CD4-positive, CD25-positive, alpha-beta regulatory T cell (primary cell): ENCODE measurements around the gene PDGFC. TPM values are rescaled to one million over a fixed set of nuclear protein-coding genes. Genes with fewer than 3 reads are reported as not detected.
A peak's percentile ranks its signal among the peaks of the same experiment; 100 is the strongest.

Source experiments
- ATAC-seq, 2 donors: fragments of 150-1000 bp; cut with Tn5 transposase; one replicate each; pipeline ENCODE4 v1.10.0; 2021; ENCODE audit warnings: low read depth in 2 of 2, moderate number of reproducible peaks in 2 of 2, moderate library complexity in 1 of 2
- DNase-seq, 3 donors: peaks; one replicate each; pipeline versions ENCODE4 v3.0.0 to v3.0.0-alpha.2; 2012 to 2022; ENCODE audit warnings: mixed read lengths in 1 of 3
- H3K27ac ChIP-seq: one replicate; pipeline ENCODE4 v1.7.0; 2013; ENCODE audit warnings: mild to moderate bottlenecking, low read length; ENCODE audit not compliant: insufficient read depth, poor library complexity, severe bottlenecking
- H3K27me3 ChIP-seq: one replicate; pipeline ENCODE4 v1.7.0; 2013; ENCODE audit warnings: low read length; ENCODE audit not compliant: control insufficient read depth, insufficient read depth
- H3K36me3 ChIP-seq: one replicate; pipeline ENCODE4 v1.7.0; 2013; ENCODE audit warnings: mild to moderate bottlenecking, low read length, moderate library complexity; ENCODE audit not compliant: control insufficient read depth, insufficient read depth
- H3K4me1 ChIP-seq: 2 replicates; pipeline ENCODE4 v1.7.0; 2013; ENCODE audit warnings: mild to moderate bottlenecking, low read length; ENCODE audit not compliant: insufficient read depth, control insufficient read depth, poor library complexity, severe bottlenecking
- H3K4me3 ChIP-seq: one replicate; pipeline ENCODE4 v1.7.0; 2013; ENCODE audit warnings: low read depth, mild to moderate bottlenecking, low read length, moderate library complexity
- H3K9me3 ChIP-seq, 2 experiments: 1 replicate in 1 of 2; 2 replicates in 1 of 2; pipeline ENCODE4 v1.7.0; 2013; ENCODE audit warnings: low read length in 2 of 2, mild to moderate bottlenecking in 1 of 2, moderate library complexity in 1 of 2; ENCODE audit not compliant: control insufficient read depth in 2 of 2
- H3K27ac Mint-ChIP-seq, 3 donors: one replicate each; pipeline ENCODE4 v1.8.0; 2020 to 2022; ENCODE audit warnings: mild to moderate bottlenecking in 3 of 3, mixed read lengths in 3 of 3, moderate library complexity in 2 of 3
- H3K27me3 Mint-ChIP-seq: one replicate; pipeline ENCODE4 v1.8.0; 2022; ENCODE audit warnings: mild to moderate bottlenecking, mixed read lengths
- H3K36me3 Mint-ChIP-seq: one replicate; pipeline ENCODE4 v1.8.0; 2020; ENCODE audit warnings: mixed read lengths
- H3K4me1 Mint-ChIP-seq, 4 donors: one replicate each; pipeline ENCODE4 v1.8.0; 2020 to 2022; ENCODE audit warnings: mixed read lengths in 4 of 4, mild to moderate bottlenecking in 1 of 4
- H3K4me3 Mint-ChIP-seq, 4 donors: one replicate each; pipeline ENCODE4 v1.8.0; 2020 to 2022; ENCODE audit warnings: mild to moderate bottlenecking in 4 of 4, mixed read lengths in 4 of 4, moderate library complexity in 3 of 4
- H3K9me3 Mint-ChIP-seq, 7 donors: one replicate each; pipeline ENCODE4 v1.8.0; 2020 to 2022; ENCODE audit warnings: mixed read lengths in 7 of 7, mild to moderate bottlenecking in 3 of 7, moderate library complexity in 2 of 7
- polyA plus RNA-seq, 4 donors: library from polyadenylated mRNA; unstranded; fragments of 300-500 nt; fragmentation: Illumina TruSeq; gene quantifications; one replicate each; pipeline ENCODE4 v1.2.3, GENCODE V29; 2021
- total RNA-seq: library from RNA; stranded (reverse); gene quantifications from one replicate; pipeline ENCODE4 v1.2.3, GENCODE V29; 2022

Gene PDGFC
- total and polyA plus RNA-seq, 5 donors from 2014 or later = 0.62 TPM; not detected in 4

GRCh38 chr4:156972379-156973015, 898 bp upstream of the PDGFC start:
- no peak for DNase-seq
- H3K4me3 Mint-ChIP-seq = peak overlapping the region in 1 of 4 donors; percentile 48
- peaks cover 20% of the 10 kb centered on the region for H3K27me3 ChIP-seq
- H3K9me3 Mint-ChIP-seq = peaks cover 0 to 16% (median 4%) of the 10 kb centered on the region in 7 donors
- H3K36me3 ChIP-seq = no peaks in the 10 kb centered on the region
- H3K4me1 ChIP-seq = no peaks in the 10 kb centered on the region
- no peak overlapping the region for H3K4me3 ChIP-seq
- H3K27me3 Mint-ChIP-seq = peaks cover 23% of the 10 kb centered on the region
- no peaks in the 10 kb centered on the region for H3K36me3 Mint-ChIP-seq
- no peak for ATAC-seq
- H3K27ac Mint-ChIP-seq = no peak overlapping the region
- no peaks in the 10 kb centered on the region for H3K9me3 ChIP-seq
- no peak overlapping the region for H3K27ac ChIP-seq
- H3K4me1 Mint-ChIP-seq = peaks cover 0 to 6% (median 0%) of the 10 kb centered on the region in 4 donors

DNA sequence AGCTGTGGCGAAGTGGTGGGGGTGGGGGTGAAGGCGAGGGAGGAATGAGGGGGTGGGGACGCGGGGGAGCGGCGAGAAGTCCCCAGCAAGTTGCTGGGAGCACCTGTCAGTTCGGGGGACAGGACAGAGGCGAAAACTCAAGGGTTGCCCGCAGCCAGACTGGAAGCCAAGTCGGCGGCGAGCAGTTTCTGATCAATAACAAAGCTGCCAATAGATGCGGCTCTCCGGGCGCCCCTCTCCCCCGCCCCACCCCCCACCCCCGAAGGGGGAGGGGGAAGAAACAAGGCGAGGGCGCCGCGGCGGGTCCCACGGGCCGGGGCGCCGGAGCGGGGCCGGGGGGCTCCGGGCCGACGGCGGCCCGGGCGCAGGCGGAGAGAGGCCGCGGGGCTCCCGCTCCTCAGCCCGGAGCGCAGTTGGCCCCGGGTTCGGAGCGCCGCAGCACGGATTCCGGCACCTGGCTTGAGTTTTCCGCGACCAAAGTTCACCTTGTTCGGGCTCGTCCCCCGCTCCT, 379 bp downstream of the PDGFC start:
- Mint-ChIP-seq H3K9me3 (peaks cover 0 to 23% (median 6%) of the 10 kb centered on the region in 7 donors), H3K36me3 (no peaks in the 10 kb centered on the region), H3K4me1 (peaks cover 0 to 6% (median 0%) of the 10 kb centered on the region in 4 donors), H3K27me3 (peaks cover 23% of the 10 kb centered on the region), H3K27ac (no peak overlapping the region), H3K4me3 (no peak overlapping the region)
- no peaks in the 10 kb centered on the region for H3K36me3 ChIP-seq
- H3K4me3 ChIP-seq = no peak overlapping the region
- DNase-seq (no peak), ATAC-seq (no peak)
- no peaks in the 10 kb centered on the region for H3K4me1 ChIP-seq
- no peak overlapping the region for H3K27ac ChIP-seq
- H3K27me3 ChIP-seq = peaks cover 20% of the 10 kb centered on the region
- H3K9me3 ChIP-seq = peaks cover 0 to 1% of the 10 kb centered on the region in 2 experiments

DNA sequence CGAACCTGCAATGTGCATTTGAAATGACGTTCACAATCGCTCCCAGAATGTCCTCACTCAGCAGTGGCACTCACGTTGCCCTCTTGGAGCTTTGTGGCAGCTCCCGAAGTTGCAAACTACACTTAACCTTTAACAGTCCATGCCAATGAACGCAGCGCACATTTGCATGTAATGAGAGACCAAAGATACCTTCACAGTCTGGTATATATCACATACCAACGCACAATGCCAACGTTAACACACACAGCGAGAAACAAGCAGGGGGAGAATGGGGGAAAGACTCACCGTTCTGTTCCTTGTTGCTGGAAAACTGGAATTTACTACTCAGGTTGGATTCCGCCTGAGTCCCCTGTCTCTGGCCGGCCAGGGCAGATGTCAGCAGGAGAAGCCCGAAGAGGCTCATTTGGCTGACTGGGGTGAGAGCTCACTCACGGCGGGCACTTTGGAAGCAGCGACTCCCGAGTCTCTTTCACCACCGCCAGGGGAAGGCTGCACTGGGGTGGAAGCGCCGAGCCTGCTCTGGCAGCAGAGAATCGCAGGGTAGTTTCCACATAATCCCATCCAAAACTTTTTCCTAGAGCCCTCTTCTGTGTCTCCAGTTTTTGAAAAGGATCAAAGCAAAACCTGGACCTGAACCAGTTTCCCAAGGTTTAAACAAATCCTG, 966 bp downstream of the PDGFC start:
- peaks cover 0 to 1% of the 10 kb centered on the region in 2 experiments for H3K9me3 ChIP-seq
- H3K4me3 Mint-ChIP-seq = peak overlapping the region in 2 of 4 donors; percentile 41 to 54
- no peak overlapping the region for H3K27ac Mint-ChIP-seq
- H3K27ac ChIP-seq = no peak overlapping the region
- peaks cover 20% of the 10 kb centered on the region for H3K27me3 ChIP-seq
- peaks cover 23% of the 10 kb centered on the region for H3K27me3 Mint-ChIP-seq
- H3K9me3 Mint-ChIP-seq = peaks cover 0 to 23% (median 6%) of the 10 kb centered on the region in 7 donors
- H3K4me3 ChIP-seq = no peak overlapping the region
- no peak for DNase-seq
- H3K36me3 Mint-ChIP-seq = no peaks in the 10 kb centered on the region
- ATAC-seq = no peak
- no peaks in the 10 kb centered on the region for H3K36me3 ChIP-seq
- no peaks in the 10 kb centered on the region for H3K4me1 ChIP-seq
- peaks cover 0 to 6% (median 0%) of the 10 kb centered on the region in 4 donors for H3K4me1 Mint-ChIP-seq

DNA sequence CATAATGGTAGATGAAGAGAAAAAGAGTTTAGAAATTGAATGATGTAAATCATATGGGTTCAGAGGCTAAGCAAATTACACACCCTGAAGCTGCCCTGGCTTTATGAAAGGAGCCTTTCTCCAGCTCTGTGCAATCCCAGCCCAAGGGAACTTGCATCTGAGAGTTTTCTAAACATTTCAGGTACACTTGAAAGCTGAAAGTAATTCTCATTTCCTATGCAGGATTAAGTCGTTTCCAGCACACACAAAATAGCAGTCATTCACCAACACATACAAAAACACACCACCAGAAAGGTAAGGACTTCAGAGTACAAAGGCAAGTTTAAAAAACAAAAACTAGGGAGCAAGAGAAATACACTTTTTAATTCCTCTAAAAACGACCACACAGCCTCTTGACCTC, 1.7 kb downstream of the PDGFC start:
- peaks cover 0 to 6% (median 0%) of the 10 kb centered on the region in 4 donors for H3K4me1 Mint-ChIP-seq
- H3K27me3 ChIP-seq = peaks cover 20% of the 10 kb centered on the region
- H3K9me3 Mint-ChIP-seq = peaks cover 0 to 20% (median 3%) of the 10 kb centered on the region in 7 donors
- peaks cover 0 to 1% of the 10 kb centered on the region in 2 experiments for H3K9me3 ChIP-seq
- ATAC-seq (no peak), DNase-seq (no peak)
- H3K36me3 ChIP-seq = no peaks in the 10 kb centered on the region
- H3K4me1 ChIP-seq = no peaks in the 10 kb centered on the region
- H3K27me3 Mint-ChIP-seq = peaks cover 23% of the 10 kb centered on the region
- H3K27ac Mint-ChIP-seq = no peak overlapping the region
- H3K27ac ChIP-seq = no peak overlapping the region
- no peak overlapping the region for H3K4me3 Mint-ChIP-seq
- no peak overlapping the region for H3K4me3 ChIP-seq
- no peaks in the 10 kb centered on the region for H3K36me3 Mint-ChIP-seq

DNA sequence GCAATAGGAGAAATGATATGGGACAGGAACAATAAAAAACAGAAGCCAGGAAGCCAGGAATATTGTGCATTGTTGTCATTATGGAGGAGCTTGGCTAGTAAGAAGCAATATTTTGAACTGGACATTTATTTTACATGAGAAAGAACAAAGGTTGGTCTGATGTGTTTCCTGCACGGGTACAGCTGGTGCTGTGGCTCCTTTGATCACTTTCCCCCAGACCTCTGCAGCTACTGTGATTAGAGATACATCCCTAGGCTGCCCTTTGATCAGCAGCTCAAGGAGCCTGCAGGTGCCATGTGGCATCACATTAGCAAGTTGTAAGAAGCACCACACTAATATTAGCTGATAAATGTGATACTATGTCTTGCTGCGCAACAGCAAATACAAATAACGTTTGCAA, 2.5 kb downstream of the PDGFC start:
- DNase-seq (no peak), ATAC-seq (no peak)
- Mint-ChIP-seq H3K4me3 (no peak overlapping the region), H3K36me3 (no peaks in the 10 kb centered on the region), H3K9me3 (peaks cover 0 to 20% (median 3%) of the 10 kb centered on the region in 7 donors), H3K27me3 (peaks cover 23% of the 10 kb centered on the region), H3K27ac (no peak overlapping the region), H3K4me1 (peaks cover 0 to 6% (median 0%) of the 10 kb centered on the region in 4 donors)
- H3K4me3 ChIP-seq = no peak overlapping the region
- H3K27me3 ChIP-seq = peaks cover 20% of the 10 kb centered on the region
- H3K4me1 ChIP-seq = no peaks in the 10 kb centered on the region
- no peaks in the 10 kb centered on the region for H3K36me3 ChIP-seq
- peaks cover 0 to 1% of the 10 kb centered on the region in 2 experiments for H3K9me3 ChIP-seq
- H3K27ac ChIP-seq = no peak overlapping the region

GRCh38 chr4:156968479-156968984, 3.1 kb downstream of the PDGFC start:
- Mint-ChIP-seq H3K36me3 (no peaks in the 10 kb centered on the region), H3K4me3 (no peak overlapping the region), H3K4me1 (peaks cover 0 to 6% (median 0%) of the 10 kb centered on the region in 4 donors), H3K27ac (no peak overlapping the region), H3K27me3 (peaks cover 23% of the 10 kb centered on the region), H3K9me3 (peaks cover 0 to 20% (median 3%) of the 10 kb centered on the region in 7 donors)
- H3K9me3 ChIP-seq = peaks cover 0 to 1% of the 10 kb centered on the region in 2 experiments
- peak in 1 of 3 donors; percentile 47 for DNase-seq
- peaks cover 20% of the 10 kb centered on the region for H3K27me3 ChIP-seq
- ATAC-seq = peak in 1 of 2 donors; percentile 28
- H3K36me3 ChIP-seq = no peaks in the 10 kb centered on the region
- no peak overlapping the region for H3K4me3 ChIP-seq
- H3K4me1 ChIP-seq = no peaks in the 10 kb centered on the region
- H3K27ac ChIP-seq = no peak overlapping the region

GRCh38 chr4:156966836-156967235, 4.8 kb downstream of the PDGFC start:
- Histone ChIP-seq H3K36me3 (no peaks in the 10 kb centered on the region), H3K9me3 (peaks cover 0 to 1% of the 10 kb centered on the region in 2 experiments), H3K27ac (no peak overlapping the region), H3K27me3 (peaks cover 13% of the 10 kb centered on the region), H3K4me3 (no peak overlapping the region), H3K4me1 (no peaks in the 10 kb centered on the region)
- Mint-ChIP-seq H3K4me1 (peaks cover 0 to 6% (median 0%) of the 10 kb centered on the region in 4 donors), H3K27ac (no peak overlapping the region), H3K36me3 (no peaks in the 10 kb centered on the region), H3K27me3 (peaks cover 12% of the 10 kb centered on the region), H3K4me3 (no peak overlapping the region), H3K9me3 (peaks cover 0 to 20% (median 6%) of the 10 kb centered on the region in 7 donors)
- no peak for ATAC-seq
- no peak for DNase-seq
